HepG2 (cell line): ENCODE measurements around the gene SEBOX. TPM values are rescaled to one million over a fixed set of nuclear protein-coding genes. Genes with fewer than 3 reads are reported as not detected.

Experiments
- BCL6 ChIP-seq: IDR thresholded peaks from 2 replicates; pipeline ENCODE4 v1.6.1; 2016; ENCODE audit warnings: missing genetic modification reagents, missing compliant biosample characterization
- CEBPG ChIP-seq: IDR thresholded peaks from 2 replicates; pipeline ENCODE4 v1.6.1; 2016
- CHCHD3 ChIP-seq: sonication (generic); formaldehyde crosslinking; IDR thresholded peaks from 2 replicates; pipeline ENCODE4 v1.8.0; 2022; ENCODE audit warnings: mild to moderate bottlenecking, missing genetic modification reagents, moderate library complexity
- DMTF1 ChIP-seq: sonication (generic); formaldehyde crosslinking; IDR thresholded peaks from 2 replicates; pipeline ENCODE4 v1.4.0; 2020; ENCODE audit warnings: mild to moderate bottlenecking, missing genetic modification reagents
- HDAC2 ChIP-seq: sonication (generic); formaldehyde crosslinking; IDR thresholded peaks from 2 replicates; pipeline ENCODE4 v1.4.0; 2020; ENCODE audit warnings: missing genetic modification reagents
- RFX5 ChIP-seq: IDR thresholded peaks from 2 replicates; pipeline ENCODE4 v1.6.1; 2011; ENCODE audit warnings: low read depth, low read length, improper control_type of control experiment
- SMAD3 ChIP-seq: sonication (generic); formaldehyde crosslinking; IDR thresholded peaks from 2 replicates; pipeline ENCODE4 v1.4.0; 2020; ENCODE audit warnings: missing genetic modification reagents
- SMARCE1 ChIP-seq: fragments of 450-650 bp; IDR thresholded peaks from 2 replicates; pipeline ENCODE4 v1.6.1; 2017; ENCODE audit warnings: borderline replicate concordance
- TFE3 ChIP-seq: IDR thresholded peaks from 2 replicates; pipeline ENCODE4 v1.6.1; 2016
- ZNF607 ChIP-seq: sonication (generic); formaldehyde crosslinking; IDR thresholded peaks from 2 replicates; pipeline ENCODE4 v1.5.1; 2020; ENCODE audit warnings: missing genetic modification reagents, mild to moderate bottlenecking, borderline replicate concordance
- ZNF703 ChIP-seq: sonication (generic); formaldehyde crosslinking; IDR thresholded peaks from 2 replicates; pipeline ENCODE4 v1.5.1; 2020; ENCODE audit warnings: missing genetic modification reagents, mild to moderate bottlenecking, moderate library complexity, borderline replicate concordance
- ZNF770 ChIP-seq: sonication (generic); formaldehyde crosslinking; IDR thresholded peaks from 2 replicates; pipeline ENCODE4 v1.5.0; 2020; ENCODE audit warnings: mild to moderate bottlenecking, missing genetic modification reagents
- ZSCAN20 ChIP-seq: sonication (generic); formaldehyde crosslinking; IDR thresholded peaks from 2 replicates; pipeline ENCODE4 v1.4.0; 2020; ENCODE audit warnings: missing genetic modification reagents, mild to moderate bottlenecking, borderline replicate concordance
- polyA plus RNA-seq, 8 experiments: library from polyadenylated mRNA; depleted of rRNA in 3 of 8; stranded (reverse) in 7 of 8; unstranded in 1 of 8; fragments of >200 nt; fragmentation: Illumina TruSeq in 4 of 8; extraction: Trizol in 4 of 8; gene quantifications; 2 replicates each; pipeline versions ENCODE4 v1.2.1 to v1.2.3, GENCODE V29; 2011 to 2016; ENCODE audit warnings: low read depth in 4 of 8, missing spikeins in 1 of 8, mixed read lengths in 1 of 8; ENCODE audit not compliant: insufficient read depth in 1 of 8
- total RNA-seq, 5 experiments: library from RNA; depleted of rRNA; stranded (reverse); fragments of >200 nt; fragmentation: Illumina TruSeq; extraction: Trizol; gene quantifications; 2 replicates each; pipeline ENCODE4 v1.2.3, GENCODE V29; 2016; ENCODE audit warnings: low read depth in 1 of 5

SEBOX gene
- total and polyA plus RNA-seq, 2 of the 13 experiments (the other 11 are each of a cell fraction or from before 2014, with no cell fraction given): not detected

- no peak; the same call in 1 of the 2 replicates for TF ChIP-seq ZNF607 (CRISPR knock-in tag)
- no peak for TF ChIP-seq RFX5
- no peak for TF ChIP-seq DMTF1
- TF ChIP-seq ZSCAN20 (CRISPR knock-in tag): no peak
- TF ChIP-seq CEBPG (CRISPR knock-in tag): peak; percentile 91
- no peak for TF ChIP-seq SMARCE1
- TF ChIP-seq ZNF770 (CRISPR knock-in tag): peak; percentile 61
- peak; percentile 92 for TF ChIP-seq BCL6
- peak; percentile 85 for TF ChIP-seq SMAD3
- no peak; the same call in 1 of the 2 replicates for TF ChIP-seq ZNF703
- TF ChIP-seq TFE3 (CRISPR knock-in tag): no peak
- TF ChIP-seq CHCHD3 (CRISPR knock-in tag): no peak
- TF ChIP-seq HDAC2: peak; percentile 93
These were observed 5.2 kb upstream of the SEBOX start, which contains the start of gene VTN (continued) for GRCh38 chr17:28370035-28370743.
